ENCODE results near the gene GRAMD2B.
"Not testable (repeated sequence)": the region's sequence is repeated elsewhere in the genome, so short reads cannot be mapped to it uniquely, and the experiment has no call there.

Gene GRAMD2B

DNA sequence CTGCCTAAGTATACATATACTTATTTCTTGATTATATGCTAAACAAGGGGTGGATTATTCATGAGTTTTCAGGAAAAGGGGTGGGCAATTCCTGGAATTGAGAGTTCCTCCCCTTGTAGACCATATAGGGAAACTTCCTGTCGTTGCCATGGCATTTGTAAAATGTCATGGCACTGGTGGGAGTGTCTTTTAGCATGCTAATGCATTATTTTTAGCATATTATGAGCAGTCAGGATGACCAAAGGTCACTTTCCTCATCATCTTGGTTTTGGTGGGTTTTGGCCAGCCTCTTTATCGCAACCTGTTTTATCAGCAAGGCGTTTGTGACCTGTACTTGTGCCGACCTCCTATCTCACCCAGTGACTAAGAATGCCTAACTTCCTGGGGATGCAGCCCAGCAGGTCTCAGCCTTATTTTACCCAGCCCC is 90.9 kb downstream of the GRAMD2B start:
- H3K4me3 ChIP-seq (ENCODE audit: low read depth in 1 of 2, low read length in 2 of 2): no peak overlapping the region
- H3K27me3 ChIP-seq (ENCODE audit: low read depth, low read length): no peaks in the 10 kb centered on the region
- H3K4me1 ChIP-seq (ENCODE audit: control insufficient read depth in 1 of 2, insufficient read depth in 2 of 2, low read length in 2 of 2): peaks cover 0 to 12% of the 10 kb centered on the region in 2 donors
- no peaks in the 10 kb centered on the region for H3K36me3 ChIP-seq (ENCODE audit: control insufficient read depth in 1 of 2, insufficient read depth in 2 of 2, low read length in 2 of 2)
- no peaks in the 10 kb centered on the region for H3K9me3 ChIP-seq (ENCODE audit: control insufficient read depth in 1 of 2, low read length in 2 of 2)
- peak overlapping the region; percentile 45 for H3K27ac ChIP-seq (ENCODE audit: low read length)

DNA sequence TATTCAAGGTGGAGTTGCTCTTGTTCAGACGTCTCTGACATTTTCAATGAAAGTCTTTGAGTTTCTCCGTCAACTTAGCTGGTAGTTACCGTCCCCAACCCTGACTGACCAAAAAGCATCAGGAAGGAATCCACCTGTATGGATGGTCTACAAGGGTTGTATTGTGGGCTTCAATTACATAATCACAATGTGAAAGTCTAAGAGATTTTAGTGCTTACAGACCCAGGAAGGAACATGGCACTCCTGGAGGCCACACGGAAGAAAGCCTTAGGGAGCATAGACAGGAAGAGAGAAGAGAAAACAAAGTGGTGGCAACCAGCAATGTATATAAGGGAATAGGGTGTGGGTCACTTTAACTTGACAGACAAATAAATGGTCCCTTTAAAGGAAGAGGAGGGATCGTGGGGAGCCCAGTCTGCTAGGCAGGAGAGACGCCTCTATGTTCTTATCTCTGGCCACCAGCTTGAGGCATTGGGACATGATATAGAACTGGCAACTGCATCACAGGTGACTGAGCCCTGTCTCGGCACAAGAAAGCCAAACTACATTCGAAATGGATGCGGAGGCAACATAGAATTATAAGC is 91.4 kb downstream of the GRAMD2B start:
- H3K36me3 ChIP-seq (ENCODE audit: control insufficient read depth in 1 of 2, insufficient read depth in 2 of 2, low read length in 2 of 2): no peaks in the 10 kb centered on the region
- peak overlapping the region; percentile 45 for H3K27ac ChIP-seq (ENCODE audit: low read length)
- H3K27me3 ChIP-seq (ENCODE audit: low read depth, low read length): no peaks in the 10 kb centered on the region

DNA sequence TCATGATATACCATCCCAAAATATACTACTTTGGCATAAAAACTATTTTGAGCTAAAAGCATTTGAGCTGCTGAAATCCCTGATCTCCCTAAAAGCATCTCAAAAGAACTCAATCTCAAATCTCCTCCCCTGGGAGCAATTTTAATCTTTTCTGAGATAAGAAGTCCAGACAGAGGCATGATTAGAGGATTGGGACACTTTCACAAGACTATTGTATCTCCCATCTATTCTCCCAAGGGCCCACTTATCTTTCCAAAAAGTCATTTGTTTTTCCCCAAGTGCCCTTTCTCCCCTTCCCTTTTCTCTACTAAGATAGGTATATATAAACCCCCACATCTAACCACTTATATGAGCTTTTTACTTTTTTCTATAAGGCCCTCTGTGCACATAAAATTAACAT is 92.1 kb downstream of the GRAMD2B start:
- Histone ChIP-seq H3K4me3 (ENCODE audit: low read depth in 1 of 2, low read length in 2 of 2) (no peak overlapping the region), H3K27ac (ENCODE audit: low read length) (no peak overlapping the region), H3K4me1 (ENCODE audit: control insufficient read depth in 1 of 2, insufficient read depth in 2 of 2, low read length in 2 of 2) (peaks cover 5 to 22% of the 10 kb centered on the region in 2 donors), H3K9me3 (ENCODE audit: control insufficient read depth in 1 of 2, low read length in 2 of 2) (no peaks in the 10 kb centered on the region), H3K27me3 (ENCODE audit: low read depth, low read length) (no peaks in the 10 kb centered on the region), H3K36me3 (ENCODE audit: control insufficient read depth in 1 of 2, insufficient read depth in 2 of 2, low read length in 2 of 2) (no peaks in the 10 kb centered on the region)

More for the DNA sequence above, 91.4 kb downstream of the GRAMD2B start:
- Histone ChIP-seq H3K4me3 (ENCODE audit: low read depth in 1 of 2, low read length in 2 of 2) (no peak overlapping the region), H3K9me3 (ENCODE audit: control insufficient read depth in 1 of 2, low read length in 2 of 2) (no peaks in the 10 kb centered on the region), H3K4me1 (ENCODE audit: control insufficient read depth in 1 of 2, insufficient read depth in 2 of 2, low read length in 2 of 2) (peaks cover under 1 to 15% of the 10 kb centered on the region in 2 donors)

DNA sequence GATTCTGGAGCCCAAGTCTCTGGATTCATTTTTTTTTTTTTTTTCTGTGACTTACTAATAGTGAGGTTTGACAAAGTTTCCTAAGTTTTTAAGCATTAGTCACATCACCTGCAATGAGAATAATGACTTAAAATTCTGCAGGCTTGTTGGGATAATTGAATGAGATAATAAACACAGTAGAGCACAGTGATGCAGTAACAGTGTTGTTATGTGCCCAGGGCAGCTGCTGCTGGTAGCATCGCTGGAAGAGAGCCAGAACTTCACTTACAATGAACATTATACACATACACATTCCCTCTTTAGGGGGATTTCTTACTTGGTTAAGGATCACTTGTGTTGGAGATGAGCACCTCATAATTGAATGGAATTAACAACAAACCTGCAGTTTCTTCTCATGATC is 92.9 kb downstream of the GRAMD2B start:
- no peaks in the 10 kb centered on the region for H3K27me3 ChIP-seq (ENCODE audit: low read depth, low read length)
- no peaks in the 10 kb centered on the region for H3K9me3 ChIP-seq (ENCODE audit: control insufficient read depth in 1 of 2, low read length in 2 of 2)
- no peak overlapping the region for H3K27ac ChIP-seq (ENCODE audit: low read length)
- peaks cover 5 to 28% of the 10 kb centered on the region in 2 donors for H3K4me1 ChIP-seq (ENCODE audit: control insufficient read depth in 1 of 2, insufficient read depth in 2 of 2, low read length in 2 of 2)
- no peaks in the 10 kb centered on the region for H3K36me3 ChIP-seq (ENCODE audit: control insufficient read depth in 1 of 2, insufficient read depth in 2 of 2, low read length in 2 of 2)
- no peak overlapping the region for H3K4me3 ChIP-seq (ENCODE audit: low read depth in 1 of 2, low read length in 2 of 2)

DNA sequence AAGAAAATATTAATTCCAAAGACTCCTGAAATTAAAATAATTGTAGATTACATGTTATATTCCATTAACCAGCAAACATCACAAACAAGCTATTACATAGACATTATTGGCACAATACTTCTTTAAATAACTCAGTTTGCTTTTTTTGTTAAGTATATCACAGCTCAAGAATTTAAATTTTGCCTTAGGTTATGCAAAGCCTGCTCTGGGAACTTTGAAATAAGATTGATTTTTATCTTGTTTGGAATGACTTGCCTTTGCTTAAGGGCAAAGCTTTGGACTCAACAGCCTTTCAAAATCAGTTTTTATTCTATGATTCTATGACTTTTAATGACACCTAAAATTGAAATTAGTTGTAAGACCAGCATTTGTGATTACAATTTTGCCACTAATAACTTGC is 93.6 kb downstream of the GRAMD2B start:
- Histone ChIP-seq H3K27me3 (ENCODE audit: low read depth, low read length) (no peaks in the 10 kb centered on the region), H3K9me3 (ENCODE audit: control insufficient read depth in 1 of 2, low read length in 2 of 2) (no peaks in the 10 kb centered on the region), H3K4me3 (ENCODE audit: low read depth in 1 of 2, low read length in 2 of 2) (no peak overlapping the region), H3K4me1 (ENCODE audit: control insufficient read depth in 1 of 2, insufficient read depth in 2 of 2, low read length in 2 of 2) (peaks cover 5 to 33% of the 10 kb centered on the region in 2 donors), H3K27ac (ENCODE audit: low read length) (no peak overlapping the region), H3K36me3 (ENCODE audit: control insufficient read depth in 1 of 2, insufficient read depth in 2 of 2, low read length in 2 of 2) (no peaks in the 10 kb centered on the region)

DNA sequence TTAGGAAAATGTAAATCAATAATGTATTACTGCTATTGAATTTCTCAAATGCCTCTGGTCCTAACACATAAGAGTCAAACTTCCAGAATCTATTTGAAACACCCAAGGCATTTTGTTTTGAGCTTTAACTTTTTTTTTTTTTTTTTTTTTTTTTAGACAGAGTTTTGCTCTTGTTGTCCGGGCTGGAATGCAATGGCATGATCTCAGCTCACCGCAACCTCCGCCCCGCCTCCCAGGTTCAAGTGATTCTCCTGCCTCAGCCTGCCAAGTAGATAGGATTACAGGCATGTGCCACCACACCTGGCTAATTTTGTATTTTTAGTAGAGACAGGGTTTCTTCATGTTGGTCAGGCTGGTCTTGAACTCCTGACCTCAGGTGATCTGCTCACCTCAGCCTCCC is 96.0 kb downstream of the GRAMD2B start:
- not testable (repeated sequence) for H3K9me3 ChIP-seq (ENCODE audit: control insufficient read depth in 1 of 2, low read length in 2 of 2); H3K36me3 ChIP-seq (ENCODE audit: control insufficient read depth in 1 of 2, insufficient read depth in 2 of 2, low read length in 2 of 2); H3K27ac ChIP-seq (ENCODE audit: low read length); H3K27me3 ChIP-seq (ENCODE audit: low read depth, low read length)
- Histone ChIP-seq H3K4me1 (ENCODE audit: control insufficient read depth in 1 of 2, insufficient read depth in 2 of 2, low read length in 2 of 2) (peaks cover 5 to 38% of the 10 kb centered on the region in 2 donors), H3K4me3 (ENCODE audit: low read depth in 1 of 2, low read length in 2 of 2) (peak overlapping the region in 1 of 2 donors; percentile 32)

DNA sequence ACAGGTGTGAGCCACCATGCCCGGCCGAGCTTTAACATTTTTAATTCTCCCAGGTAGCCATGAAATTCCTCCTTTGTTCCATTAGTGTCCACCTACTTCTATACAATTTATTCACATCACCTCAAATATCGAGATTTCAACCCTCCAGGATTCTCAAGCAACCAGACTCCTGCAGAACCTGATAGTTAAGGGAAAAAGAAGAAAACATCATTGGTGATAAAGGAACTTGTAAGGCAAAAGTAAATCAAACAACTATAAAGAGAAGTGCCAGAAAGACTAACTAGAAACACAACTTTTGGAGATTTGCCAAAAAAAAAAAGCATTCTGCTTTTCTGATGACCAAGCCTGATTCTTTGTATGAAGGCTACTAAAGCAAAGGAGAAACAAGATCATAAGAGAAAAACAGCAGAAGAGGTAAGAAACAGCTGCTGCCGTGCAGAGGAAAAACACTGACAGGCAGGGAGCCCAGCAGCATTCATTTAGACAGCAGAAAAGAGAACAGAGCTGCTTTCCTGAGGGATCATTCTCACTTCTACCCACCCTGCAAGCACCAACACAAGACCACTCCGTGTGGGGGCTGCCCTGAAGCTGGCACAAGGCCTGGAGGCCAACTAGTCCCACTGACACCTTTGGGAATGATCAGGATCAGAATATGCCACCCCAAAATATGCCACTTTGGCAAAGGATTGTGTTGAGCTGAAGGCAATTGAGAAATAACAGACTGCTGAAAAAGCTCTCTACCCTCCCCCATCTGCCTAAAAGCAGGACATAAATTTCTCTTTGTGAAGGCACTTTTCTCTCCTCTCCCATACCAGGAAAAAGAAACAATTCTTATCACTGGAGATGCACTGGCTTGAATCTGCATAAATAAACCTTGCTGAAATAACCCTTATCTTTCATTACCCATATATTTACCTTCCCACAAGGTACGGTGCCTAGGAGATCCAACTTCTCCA is 96.7 kb downstream of the GRAMD2B start:
- Histone ChIP-seq H3K4me3 (ENCODE audit: low read depth in 1 of 2, low read length in 2 of 2) (peak overlapping the region in 1 of 2 donors; percentile 32), H3K27ac (ENCODE audit: low read length) (no peak overlapping the region), H3K9me3 (ENCODE audit: control insufficient read depth in 1 of 2, low read length in 2 of 2) (no peaks in the 10 kb centered on the region), H3K4me1 (ENCODE audit: control insufficient read depth in 1 of 2, insufficient read depth in 2 of 2, low read length in 2 of 2) (peaks cover 5 to 38% of the 10 kb centered on the region in 2 donors), H3K36me3 (ENCODE audit: control insufficient read depth in 1 of 2, insufficient read depth in 2 of 2, low read length in 2 of 2) (no peaks in the 10 kb centered on the region), H3K27me3 (ENCODE audit: low read depth, low read length) (no peaks in the 10 kb centered on the region)

DNA sequence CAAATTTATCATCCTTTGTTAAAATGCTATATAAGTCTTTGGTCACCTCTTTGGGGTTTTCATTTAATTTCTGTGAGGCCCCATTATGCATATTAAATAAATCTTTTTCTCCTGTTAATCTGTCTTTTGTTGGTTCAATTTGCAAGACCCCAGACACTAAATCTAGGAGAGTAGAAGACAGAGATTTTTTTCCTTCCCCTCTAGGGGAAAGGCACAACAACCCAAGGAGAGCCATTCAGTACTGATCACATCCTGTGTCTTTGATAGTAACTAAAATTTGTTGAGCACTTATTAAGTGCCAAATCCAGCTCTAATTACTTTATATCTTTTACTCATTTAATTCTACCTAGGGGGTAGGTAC is 97.4 kb downstream of the GRAMD2B start:
- H3K27me3 ChIP-seq (ENCODE audit: low read depth, low read length): no peaks in the 10 kb centered on the region
- peak overlapping the region in 1 of 2 donors; percentile 32 for H3K4me3 ChIP-seq (ENCODE audit: low read depth in 1 of 2, low read length in 2 of 2)
- no peak overlapping the region for H3K27ac ChIP-seq (ENCODE audit: low read length)
- peaks cover 5 to 38% of the 10 kb centered on the region in 2 donors for H3K4me1 ChIP-seq (ENCODE audit: control insufficient read depth in 1 of 2, insufficient read depth in 2 of 2, low read length in 2 of 2)
- H3K9me3 ChIP-seq (ENCODE audit: control insufficient read depth in 1 of 2, low read length in 2 of 2): no peaks in the 10 kb centered on the region
- no peaks in the 10 kb centered on the region for H3K36me3 ChIP-seq (ENCODE audit: control insufficient read depth in 1 of 2, insufficient read depth in 2 of 2, low read length in 2 of 2)

DNA sequence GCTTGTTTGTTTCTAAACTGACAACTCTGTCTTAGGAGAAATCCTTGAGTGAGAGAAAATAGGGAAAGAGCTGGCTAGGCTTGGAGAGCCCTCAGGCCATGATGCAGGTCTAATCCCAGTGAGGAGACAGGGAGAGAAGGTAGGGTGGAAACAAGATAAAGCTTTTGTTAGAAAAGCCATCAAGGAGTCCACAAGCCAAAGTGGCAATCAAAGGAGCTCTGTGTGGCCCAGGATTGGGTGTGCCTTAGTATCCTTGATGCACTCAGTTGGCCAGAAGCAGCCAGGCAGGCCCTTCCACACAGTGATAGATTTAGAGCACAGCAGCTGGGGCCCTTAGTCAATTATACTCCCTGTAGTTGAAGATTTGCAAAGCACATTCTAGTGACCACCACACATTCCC is 97.9 kb downstream of the GRAMD2B start:
- Histone ChIP-seq H3K36me3 (ENCODE audit: control insufficient read depth in 1 of 2, insufficient read depth in 2 of 2, low read length in 2 of 2) (no peaks in the 10 kb centered on the region), H3K27me3 (ENCODE audit: low read depth, low read length) (no peaks in the 10 kb centered on the region), H3K4me1 (ENCODE audit: control insufficient read depth in 1 of 2, insufficient read depth in 2 of 2, low read length in 2 of 2) (peaks cover 5 to 36% of the 10 kb centered on the region in 2 donors), H3K27ac (ENCODE audit: low read length) (no peak overlapping the region), H3K4me3 (ENCODE audit: low read depth in 1 of 2, low read length in 2 of 2) (no peak overlapping the region), H3K9me3 (ENCODE audit: control insufficient read depth in 1 of 2, low read length in 2 of 2) (no peaks in the 10 kb centered on the region)

DNA sequence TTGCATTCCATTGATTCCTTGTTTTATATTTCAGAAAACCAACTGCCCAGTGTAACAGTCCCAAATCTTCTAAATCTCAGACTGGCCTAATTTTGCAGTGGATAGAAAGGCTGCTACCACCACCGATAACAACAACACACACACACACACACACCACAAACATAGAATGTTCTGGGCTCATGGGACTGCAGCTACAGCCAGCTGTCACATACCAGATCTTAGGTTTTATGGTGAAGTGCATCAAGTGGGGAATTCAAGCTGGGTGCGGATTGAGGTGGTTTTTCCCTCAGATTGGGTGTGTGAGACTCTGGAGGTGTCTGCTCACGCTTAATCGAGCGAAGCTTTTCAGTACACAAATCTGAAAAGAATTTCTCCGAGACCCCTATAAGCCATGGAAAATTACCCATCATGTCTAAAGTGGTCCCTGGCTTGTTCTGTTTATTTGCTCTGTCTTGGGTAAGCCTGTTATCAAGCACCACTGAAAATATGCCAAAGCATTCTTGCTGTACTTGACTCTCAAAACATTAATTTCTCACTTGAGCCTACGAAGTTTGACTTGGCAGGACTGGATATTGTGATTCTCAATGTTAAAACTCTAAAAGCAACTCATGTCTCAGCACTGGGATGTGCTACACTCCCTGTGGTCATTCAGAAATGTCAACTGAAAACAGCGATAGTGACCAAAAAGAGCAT is 100.8 kb downstream of the GRAMD2B start:
- no peaks in the 10 kb centered on the region for H3K27me3 ChIP-seq (ENCODE audit: low read depth, low read length)
- no peak overlapping the region for H3K27ac ChIP-seq (ENCODE audit: low read length)
- peaks cover 5 to 34% of the 10 kb centered on the region in 2 donors for H3K4me1 ChIP-seq (ENCODE audit: control insufficient read depth in 1 of 2, insufficient read depth in 2 of 2, low read length in 2 of 2)
- no peaks in the 10 kb centered on the region for H3K36me3 ChIP-seq (ENCODE audit: control insufficient read depth in 1 of 2, insufficient read depth in 2 of 2, low read length in 2 of 2)
- no peaks in the 10 kb centered on the region for H3K9me3 ChIP-seq (ENCODE audit: control insufficient read depth in 1 of 2, low read length in 2 of 2)
- H3K4me3 ChIP-seq (ENCODE audit: low read depth in 1 of 2, low read length in 2 of 2): no peak overlapping the region

DNA sequence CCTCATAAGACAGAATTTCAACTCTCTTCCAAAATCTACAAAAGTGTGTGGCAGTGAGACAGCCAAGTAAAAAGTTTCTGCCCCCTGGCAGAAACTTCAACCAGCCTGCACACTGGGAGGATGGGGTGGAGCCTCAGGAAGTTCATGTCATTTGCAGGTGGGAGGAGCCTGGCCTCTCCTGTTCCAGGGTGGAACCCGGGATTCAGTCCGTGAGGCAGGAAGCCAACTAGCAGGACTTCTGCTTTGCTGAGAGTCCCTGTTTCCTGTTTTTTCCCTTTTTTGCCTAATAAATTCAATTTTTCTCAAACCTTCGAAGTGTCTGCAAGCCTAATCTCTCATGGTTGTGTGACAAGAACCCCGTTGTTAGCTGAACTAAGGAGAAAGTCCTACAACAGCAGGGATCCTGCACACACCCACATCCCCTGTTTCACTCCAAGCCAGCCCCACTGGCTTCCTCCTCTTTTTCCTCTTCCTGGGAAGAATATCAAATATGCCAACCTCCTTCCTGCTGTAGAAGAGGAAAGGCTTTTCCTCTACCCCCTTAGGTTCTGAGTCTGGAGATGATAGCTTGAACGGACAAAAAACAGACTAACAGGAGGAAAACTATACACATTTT is 102.5 kb downstream of the GRAMD2B start:
- no peaks in the 10 kb centered on the region for H3K27me3 ChIP-seq (ENCODE audit: low read depth, low read length)
- no peak overlapping the region for H3K27ac ChIP-seq (ENCODE audit: low read length)
- H3K9me3 ChIP-seq (ENCODE audit: control insufficient read depth in 1 of 2, low read length in 2 of 2): no peaks in the 10 kb centered on the region
- H3K4me1 ChIP-seq (ENCODE audit: control insufficient read depth in 1 of 2, insufficient read depth in 2 of 2, low read length in 2 of 2): peaks cover 0 to 20% of the 10 kb centered on the region in 2 donors
- no peaks in the 10 kb centered on the region for H3K36me3 ChIP-seq (ENCODE audit: control insufficient read depth in 1 of 2, insufficient read depth in 2 of 2, low read length in 2 of 2)
- no peak overlapping the region for H3K4me3 ChIP-seq (ENCODE audit: low read depth in 1 of 2, low read length in 2 of 2)
